ENCODE results near the gene NOVA1.

The NOVA1 gene

GRCh38 chr14:26593357-26593756 lies 4.5 kb downstream of the NOVA1 start:
- no peak for DNase-seq (ENCODE audit: low read depth in 3 of 3)

GRCh38 chr14:26589925-26590324 lies 7.9 kb downstream of the NOVA1 start:
- DNase-seq (ENCODE audit: low read depth in 3 of 3) = no peak

GRCh38 chr14:26577711-26578110 lies 20.1 kb downstream of the NOVA1 start:
- no peak for DNase-seq (ENCODE audit: low read depth in 3 of 3)

DNA sequence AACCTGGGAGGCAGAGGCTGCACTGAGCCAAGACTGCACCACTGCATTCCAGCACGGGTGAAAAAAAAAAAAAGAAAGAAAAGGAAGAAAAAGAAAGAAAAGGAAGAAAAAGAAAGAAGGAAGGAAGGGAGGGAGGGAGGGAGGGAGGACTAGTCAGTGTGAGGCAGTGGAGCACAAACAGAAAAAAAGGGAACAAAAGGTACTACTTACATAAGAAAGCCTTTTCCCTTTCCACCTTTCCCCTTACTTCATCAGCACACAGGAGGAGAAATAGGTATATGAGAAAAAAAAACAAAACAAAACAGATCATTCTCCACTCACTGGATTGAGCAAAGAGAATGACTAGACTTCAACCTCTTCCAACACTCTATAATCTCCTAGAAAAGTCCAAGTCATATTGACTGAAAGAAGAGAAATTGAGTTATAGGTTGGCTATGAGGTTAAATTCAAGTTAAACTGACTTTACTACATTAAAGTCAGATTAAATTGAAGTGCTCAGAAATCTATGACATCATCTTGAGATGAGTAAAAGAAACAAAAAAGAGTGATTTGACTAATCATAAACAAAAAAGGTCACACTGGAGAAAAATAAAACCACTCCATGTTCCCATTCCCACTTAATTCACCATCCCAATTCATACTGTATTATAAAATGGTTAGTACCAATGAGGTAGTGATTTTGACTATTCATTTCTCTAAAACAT lies 43.6 kb downstream of the NOVA1 start:
- no peak for DNase-seq (ENCODE audit: low read depth in 3 of 3)

- no peak for DNase-seq (ENCODE audit: low read depth in 3 of 3)
Measured at GRCh38 chr14:26549571-26549970, 48.3 kb downstream of the NOVA1 start.

- DNase-seq (ENCODE audit: low read depth in 3 of 3) = no peak
Measured at GRCh38 chr14:26548406-26548805, 49.4 kb downstream of the NOVA1 start.

GRCh38 chr14:26538176-26538575 lies 59.7 kb downstream of the NOVA1 start:
- no peak for DNase-seq (ENCODE audit: low read depth in 3 of 3)

GRCh38 chr14:26531894-26532293 lies 65.9 kb downstream of the NOVA1 start:
- no peak for DNase-seq (ENCODE audit: low read depth in 3 of 3)

DNA sequence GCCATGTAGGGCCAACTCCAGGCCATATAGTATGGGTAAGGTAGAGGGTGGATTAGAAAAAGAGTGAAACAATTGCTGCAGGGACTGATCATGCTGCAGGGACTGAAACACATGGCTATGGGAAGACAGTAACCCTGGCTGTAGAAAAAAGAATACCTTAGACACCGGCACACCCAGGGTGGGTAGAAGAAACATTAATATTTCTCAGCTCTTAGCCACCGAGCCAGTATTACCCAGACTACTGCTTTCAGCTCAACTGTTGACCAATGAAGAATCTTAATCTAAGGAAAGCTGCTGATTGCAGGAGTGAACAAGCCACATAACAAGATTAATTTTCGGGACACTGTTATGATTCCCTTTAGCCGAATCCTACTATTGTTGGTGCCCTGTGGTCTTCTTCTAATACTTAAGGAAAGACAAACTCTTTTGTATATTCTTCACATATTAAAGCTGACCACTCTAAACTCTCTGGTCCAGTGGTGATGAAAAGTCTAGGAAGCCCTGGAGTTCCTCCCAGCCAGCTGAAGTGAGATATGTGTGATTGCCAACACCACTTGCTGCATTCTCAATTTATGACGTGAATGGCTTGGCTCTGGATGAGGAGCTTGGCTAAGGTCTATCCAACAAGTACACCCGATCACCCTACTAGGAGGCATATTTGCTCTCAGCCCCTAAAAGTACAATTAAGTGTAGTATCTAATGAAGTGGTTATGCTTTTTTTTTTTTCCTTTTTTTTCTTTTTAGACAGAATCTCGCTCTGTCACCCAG lies 69.2 kb downstream of the NOVA1 start:
- DNase-seq (ENCODE audit: low read depth in 3 of 3) = no peak

DNA sequence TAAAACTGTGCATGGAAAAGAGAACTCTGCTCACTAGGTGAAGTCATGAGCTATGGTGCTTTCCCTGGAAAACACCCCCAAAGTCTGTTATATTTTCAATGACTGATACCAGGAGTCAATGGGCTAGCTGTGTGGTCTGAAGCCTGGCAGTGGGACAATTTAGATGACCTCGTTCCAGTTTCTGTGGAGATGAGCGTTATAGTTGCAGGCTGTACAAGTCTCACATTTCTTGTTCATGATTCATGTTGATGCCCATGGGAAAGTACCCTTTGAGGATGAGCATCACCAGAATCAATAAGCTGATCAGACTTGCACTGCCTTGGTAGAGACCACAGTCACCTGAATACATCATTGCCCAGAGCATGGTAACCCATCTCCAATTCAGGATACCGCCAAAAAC lies 70.7 kb downstream of the NOVA1 start:
- DNase-seq (ENCODE audit: low read depth in 3 of 3) = no peak

DNA sequence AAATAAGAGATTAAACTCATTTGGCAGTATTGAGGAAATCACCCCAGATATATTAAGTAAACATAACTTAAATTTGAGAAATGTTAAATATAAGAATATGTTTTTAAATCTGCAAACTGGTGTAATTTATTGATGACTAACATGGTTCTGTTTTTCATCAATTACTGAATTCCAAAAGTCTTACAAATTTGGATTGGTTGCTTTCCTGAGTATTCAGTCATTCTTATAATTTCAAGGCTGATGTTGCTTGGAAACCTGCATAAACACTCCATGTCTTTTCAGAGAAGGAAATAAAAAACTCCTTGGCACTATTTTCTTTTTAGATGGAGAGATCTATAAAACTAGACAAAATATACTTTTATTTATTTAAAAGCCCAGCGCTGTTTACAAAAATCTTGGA lies 71.7 kb downstream of the NOVA1 start:
- no peak for DNase-seq (ENCODE audit: low read depth in 3 of 3)

- DNase-seq (ENCODE audit: low read depth in 3 of 3) = no peak
Measured at GRCh38 chr14:26525085-26525484, 72.7 kb downstream of the NOVA1 start.

DNA sequence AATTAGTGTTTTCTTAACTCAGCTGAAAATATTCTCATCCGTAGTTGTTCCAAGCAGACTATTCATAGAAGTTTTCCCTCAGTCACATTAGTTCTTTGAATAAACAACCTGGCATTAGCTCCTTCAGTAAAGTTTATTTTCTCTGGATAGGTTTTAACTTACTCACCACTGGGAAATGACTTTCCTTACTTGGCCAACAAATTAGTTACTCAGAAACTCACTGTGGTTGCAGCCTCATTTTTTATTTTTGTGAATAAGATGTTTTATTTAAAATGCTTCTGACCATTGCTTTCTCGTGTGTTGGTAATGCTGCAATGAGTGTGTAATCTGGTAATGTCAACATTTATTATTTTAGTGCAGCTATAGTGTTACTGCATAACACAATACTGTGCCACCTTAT lies 74.9 kb downstream of the NOVA1 start:
- DNase-seq (ENCODE audit: low read depth in 3 of 3) = no peak

DNA sequence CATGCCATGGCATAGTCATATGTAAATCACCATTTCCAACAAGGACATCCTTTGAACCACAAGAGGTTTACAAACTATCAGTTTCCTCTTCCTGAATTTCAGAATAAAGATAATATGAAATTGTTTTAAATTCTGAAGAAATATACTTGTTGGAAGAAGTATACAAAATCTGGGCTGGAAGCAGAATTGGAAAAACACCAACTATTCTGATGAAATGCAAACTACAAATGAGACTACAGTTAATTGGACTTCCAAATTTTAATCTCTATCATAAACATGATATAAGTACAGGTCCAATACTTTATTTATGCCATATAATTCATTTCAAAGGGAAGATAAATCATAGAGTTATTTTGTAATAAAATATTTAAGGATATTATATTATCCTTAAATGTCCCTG lies 80.1 kb downstream of the NOVA1 start:
- no peak for DNase-seq (ENCODE audit: low read depth in 3 of 3)

- DNase-seq (ENCODE audit: low read depth in 3 of 3) = no peak
Measured at GRCh38 chr14:26500028-26500427, 97.8 kb downstream of the NOVA1 start.

GRCh38 chr14:26499546-26499945 lies 98.3 kb downstream of the NOVA1 start:
- no peak for DNase-seq (ENCODE audit: low read depth in 3 of 3)

GRCh38 chr14:26486922-26487321 lies 110.9 kb downstream of the NOVA1 start:
- no peak for DNase-seq (ENCODE audit: low read depth in 3 of 3)

DNA sequence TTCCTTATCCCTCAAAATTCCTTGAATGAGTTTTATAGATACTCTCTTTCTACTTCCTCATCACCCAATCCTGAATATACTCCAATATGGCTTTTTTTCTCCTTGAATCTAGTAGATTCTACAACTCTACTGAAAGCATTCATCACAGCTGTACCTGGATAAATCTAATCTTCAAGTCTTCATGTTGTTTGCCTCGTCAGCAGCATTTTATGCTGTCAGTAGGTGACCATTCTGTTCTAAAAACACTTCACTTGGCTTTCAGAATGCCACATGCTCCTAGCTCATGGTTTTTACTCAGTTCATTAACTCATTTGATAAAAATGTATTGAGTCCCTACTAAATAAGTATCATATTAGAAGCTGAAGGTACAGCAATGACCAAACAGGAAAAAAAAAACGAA lies 113.3 kb downstream of the NOVA1 start:
- no peak for DNase-seq (ENCODE audit: low read depth in 3 of 3)

- DNase-seq (ENCODE audit: low read depth in 3 of 3) = no peak
Measured at GRCh38 chr14:26478967-26479366, 118.9 kb downstream of the NOVA1 start.

DNA sequence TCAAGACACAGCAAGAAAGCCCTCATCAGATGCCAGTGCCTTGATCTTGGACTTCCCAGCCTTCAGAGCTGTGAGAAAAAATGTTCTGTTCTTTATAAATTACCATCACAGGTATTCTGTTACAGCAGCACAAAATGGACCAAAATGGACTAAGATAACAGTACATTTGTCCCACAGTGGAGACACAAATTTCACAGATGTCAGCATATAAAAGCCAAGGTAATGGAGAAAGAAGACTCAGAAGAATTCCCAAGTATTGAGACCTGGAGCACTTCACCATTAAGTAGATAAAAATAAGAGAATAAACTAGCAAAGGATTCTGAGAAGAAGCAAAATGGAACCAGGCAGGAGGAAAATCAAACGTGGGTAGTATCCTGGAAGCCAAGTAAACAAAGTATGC lies 131.0 kb downstream of the NOVA1 start:
- no peak for DNase-seq (ENCODE audit: low read depth in 3 of 3)

- no peak for DNase-seq (ENCODE audit: low read depth in 3 of 3)
Measured at GRCh38 chr14:26463136-26463535, 134.7 kb downstream of the NOVA1 start.

- no peak for DNase-seq (ENCODE audit: low read depth in 3 of 3)
Measured at GRCh38 chr14:26454105-26454504, 143.7 kb downstream of the NOVA1 start.

- DNase-seq (ENCODE audit: low read depth in 3 of 3) = no peak
Measured at GRCh38 chr14:26448181-26448855, 149.5 kb downstream of the NOVA1 start.
